ENCODE results near the gene CYBA. TPM values are rescaled to one million over a fixed set of nuclear protein-coding genes. Genes with fewer than 3 reads are reported as not detected.

The CYBA gene
- total RNA-seq, 4 donors from 2014 or later, result 17.4 to 72.0 (median 38.3) TPM

DNA sequence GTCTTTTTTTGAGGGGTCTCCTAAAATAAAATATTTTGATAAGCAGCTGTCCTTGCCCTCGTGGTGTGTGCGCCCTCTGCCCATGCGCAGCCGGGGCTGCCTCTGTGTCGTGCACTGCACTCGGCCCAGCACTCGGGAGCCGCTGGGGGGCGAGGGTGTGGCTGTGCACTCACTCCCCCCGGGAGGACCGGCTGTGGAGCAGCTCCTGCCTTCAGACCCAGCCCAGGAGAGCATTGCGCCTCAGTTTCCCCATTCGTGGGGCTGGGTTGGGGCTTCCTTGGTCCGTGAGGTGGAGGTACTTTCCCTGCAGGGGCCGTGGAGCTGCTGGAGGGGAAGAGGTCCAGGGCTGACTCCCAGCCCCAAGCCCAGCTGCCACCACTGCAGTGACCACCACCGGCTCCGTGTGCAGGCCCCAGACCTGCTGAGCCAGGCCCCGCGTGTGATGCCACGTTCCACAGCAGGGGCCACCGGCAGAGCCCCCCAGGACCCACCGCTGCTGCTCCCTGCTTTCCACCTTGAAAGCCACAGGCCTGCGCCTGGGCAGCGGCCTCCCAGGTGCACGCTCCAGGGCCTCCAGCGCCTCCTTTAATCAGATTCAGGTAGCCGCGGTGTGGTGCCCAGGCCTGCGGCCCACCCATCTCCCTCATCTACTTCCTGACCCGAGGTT, 18.8 kb downstream of the CYBA start:
- intact Hi-C loops (cut with DNase I; ENCODE audit: low total_unique reads), result no loop called here
- Histone ChIP-seq H3K9me3 (no peaks in the 10 kb centered on the region), H3K4me3 (no peak overlapping the region), H3K4me1 (peaks cover 0 to 3% of the 10 kb centered on the region in 2 donors), H3K27me3 (no peaks in the 10 kb centered on the region), H3K27ac (no peak overlapping the region), H3K36me3 (no peaks in the 10 kb centered on the region)
- no peak for DNase-seq
- TF ChIP-seq, protein P1, sequence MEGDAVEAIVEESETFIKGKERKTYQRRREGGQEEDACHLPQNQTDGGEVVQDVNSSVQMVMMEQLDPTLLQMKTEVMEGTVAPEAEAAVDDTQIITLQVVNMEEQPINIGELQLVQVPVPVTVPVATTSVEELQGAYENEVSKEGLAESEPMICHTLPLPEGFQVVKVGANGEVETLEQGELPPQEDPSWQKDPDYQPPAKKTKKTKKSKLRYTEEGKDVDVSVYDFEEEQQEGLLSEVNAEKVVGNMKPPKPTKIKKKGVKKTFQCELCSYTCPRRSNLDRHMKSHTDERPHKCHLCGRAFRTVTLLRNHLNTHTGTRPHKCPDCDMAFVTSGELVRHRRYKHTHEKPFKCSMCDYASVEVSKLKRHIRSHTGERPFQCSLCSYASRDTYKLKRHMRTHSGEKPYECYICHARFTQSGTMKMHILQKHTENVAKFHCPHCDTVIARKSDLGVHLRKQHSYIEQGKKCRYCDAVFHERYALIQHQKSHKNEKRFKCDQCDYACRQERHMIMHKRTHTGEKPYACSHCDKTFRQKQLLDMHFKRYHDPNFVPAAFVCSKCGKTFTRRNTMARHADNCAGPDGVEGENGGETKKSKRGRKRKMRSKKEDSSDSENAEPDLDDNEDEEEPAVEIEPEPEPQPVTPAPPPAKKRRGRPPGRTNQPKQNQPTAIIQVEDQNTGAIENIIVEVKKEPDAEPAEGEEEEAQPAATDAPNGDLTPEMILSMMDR (IDR thresholded peaks at IDR 0.05), result no peak
- TF ChIP-seq POLR2A (IDR thresholded peaks at IDR 0.05), result no peak

DNA sequence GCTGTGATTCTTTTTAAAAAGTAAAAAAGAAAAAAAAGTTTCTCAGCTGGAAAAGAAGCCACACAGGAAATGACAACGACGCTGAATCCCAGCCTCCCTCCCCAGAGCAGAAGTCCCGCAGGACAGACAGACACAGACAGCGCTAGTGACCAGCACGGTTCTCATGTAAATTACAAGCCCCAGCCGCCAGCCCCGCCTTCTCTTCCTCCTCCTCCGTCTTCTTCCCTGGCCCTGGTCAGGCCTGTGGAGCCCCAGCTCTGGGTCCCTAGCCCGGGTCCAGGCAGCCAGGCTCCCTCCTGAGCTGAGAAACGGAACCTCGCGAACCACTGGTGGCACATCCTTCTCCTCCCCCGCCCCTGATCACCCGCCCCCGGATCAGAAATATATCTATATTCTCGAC, 19.5 kb downstream of the CYBA start:
- Histone ChIP-seq H3K4me1 (peaks cover 0 to 3% of the 10 kb centered on the region in 2 donors), H3K36me3 (no peaks in the 10 kb centered on the region), H3K4me3 (no peak overlapping the region), H3K27ac (no peak overlapping the region), H3K27me3 (no peaks in the 10 kb centered on the region), H3K9me3 (no peaks in the 10 kb centered on the region)
- DNase-seq, result no peak
- intact Hi-C loops (cut with DNase I; ENCODE audit: low total_unique reads), result no loop called here
- no peak for TF ChIP-seq POLR2A (IDR thresholded peaks at IDR 0.05)

DNA sequence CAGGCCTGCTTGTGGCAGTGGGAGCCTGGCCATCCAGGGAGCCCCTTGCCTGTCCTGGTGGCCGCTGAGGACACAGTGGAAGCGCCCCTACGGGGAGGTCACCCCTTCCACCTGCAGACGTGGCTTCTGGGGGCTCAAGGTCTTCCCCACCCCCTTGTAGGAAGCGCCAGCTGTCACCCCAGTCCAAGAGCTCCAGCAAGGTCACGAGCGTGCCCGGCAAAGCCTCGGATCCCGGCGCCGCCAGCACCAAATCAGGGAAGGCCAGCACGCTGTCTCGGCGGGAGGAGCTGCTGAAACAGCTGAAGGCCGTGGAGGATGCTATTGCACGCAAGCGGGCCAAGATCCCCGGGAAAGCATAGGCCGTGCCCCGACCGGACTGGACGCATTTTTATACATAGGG, 19.9 kb downstream of the CYBA start:
- TF ChIP-seq, protein P1 (IDR thresholded peaks at IDR 0.05), result no peak
- no peak for TF ChIP-seq POLR2A (IDR thresholded peaks at IDR 0.05)
- Histone ChIP-seq H3K27ac (no peak overlapping the region), H3K27me3 (no peaks in the 10 kb centered on the region), H3K4me1 (peaks cover 0 to 3% of the 10 kb centered on the region in 2 donors), H3K36me3 (no peaks in the 10 kb centered on the region), H3K4me3 (no peak overlapping the region), H3K9me3 (no peaks in the 10 kb centered on the region)
- DNase-seq, result no peak
- intact Hi-C loops (cut with DNase I; ENCODE audit: low total_unique reads), result no loop called here

DNA sequence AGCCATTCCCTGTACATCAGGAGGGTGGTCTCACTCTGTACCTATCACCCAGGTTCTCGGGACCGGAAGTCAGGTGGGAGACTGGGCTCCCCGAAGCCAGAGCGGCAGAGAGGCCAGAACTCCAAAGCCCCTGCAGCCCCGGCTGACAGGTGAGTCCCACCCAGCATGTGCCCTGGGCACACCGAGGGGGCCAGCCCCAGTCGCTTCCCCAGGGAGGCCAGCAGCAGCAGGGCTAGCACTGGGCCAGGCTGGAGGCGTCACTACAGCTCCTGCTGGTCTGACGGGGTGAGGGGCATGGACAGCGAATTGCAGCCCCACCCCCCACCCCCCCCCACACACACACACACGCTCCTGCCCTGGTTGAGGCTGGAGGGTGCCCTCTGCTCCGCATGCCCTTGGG, 20.4 kb downstream of the CYBA start:
- no peak for TF ChIP-seq POLR2A (IDR thresholded peaks at IDR 0.05)
- TF ChIP-seq, protein P1 (IDR thresholded peaks at IDR 0.05), result no peak
- Histone ChIP-seq H3K36me3 (no peaks in the 10 kb centered on the region), H3K27me3 (no peaks in the 10 kb centered on the region), H3K4me1 (peaks cover 0 to 3% of the 10 kb centered on the region in 2 donors), H3K27ac (no peak overlapping the region), H3K4me3 (no peak overlapping the region), H3K9me3 (no peaks in the 10 kb centered on the region)
- intact Hi-C loops (cut with DNase I; ENCODE audit: low total_unique reads), result no loop called here
- DNase-seq, result no peak

DNA sequence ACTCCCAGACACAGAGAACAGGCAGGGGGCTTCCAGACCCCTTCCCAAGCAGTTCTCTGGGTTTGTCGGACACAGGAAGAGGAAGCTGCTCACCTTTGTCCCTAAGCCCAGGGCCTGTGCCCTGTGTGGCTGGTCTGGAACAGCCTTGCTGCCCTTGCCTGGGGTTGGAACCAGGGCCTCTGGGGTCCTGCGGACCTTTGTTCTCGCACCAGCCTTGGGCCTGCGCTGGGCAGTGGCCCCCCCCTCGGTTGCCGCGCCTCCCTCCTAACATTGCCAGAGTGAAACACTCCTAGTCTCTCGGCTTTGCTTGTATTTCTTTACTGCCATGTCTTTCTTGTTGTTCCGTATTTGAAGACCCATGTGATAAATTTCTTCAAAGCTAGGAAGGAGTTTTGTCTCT, 21.0 kb downstream of the CYBA start:
- DNase-seq, result no peak
- H3K9me3 ChIP-seq, result no peaks in the 10 kb centered on the region
- no peaks in the 10 kb centered on the region for H3K36me3 ChIP-seq
- no peaks in the 10 kb centered on the region for H3K27me3 ChIP-seq
- H3K4me3 ChIP-seq, result no peak overlapping the region
- no peak for TF ChIP-seq POLR2A (IDR thresholded peaks at IDR 0.05)
- TF ChIP-seq, protein P1 (IDR thresholded peaks at IDR 0.05), result no peak
- H3K27ac ChIP-seq, result no peak overlapping the region
- no peaks in the 10 kb centered on the region for H3K4me1 ChIP-seq
- intact Hi-C loops (cut with DNase I; ENCODE audit: low total_unique reads), result no loop called here

All from uterus (tissue), 4 donors.